HUES48 (cell line): ENCODE results near the gene FST.

Experiments
- H3K27ac ChIP-seq: one replicate; pipeline ENCODE4 v1.7.0; 2013; ENCODE audit warnings: low read depth, low read length, inconsistent platforms
- H3K27me3 ChIP-seq: 2 replicates; pipeline ENCODE4 v1.6.1; 2013; ENCODE audit warnings: mild to moderate bottlenecking, low read length; ENCODE audit not compliant: control insufficient read depth, insufficient read depth
- H3K36me3 ChIP-seq: 2 replicates; pipeline ENCODE4 v1.6.1; 2013; ENCODE audit warnings: low read length; ENCODE audit not compliant: control insufficient read depth, insufficient read depth
- H3K4me1 ChIP-seq: 2 replicates; pipeline ENCODE4 v1.6.1; 2013; ENCODE audit warnings: mild to moderate bottlenecking, low read length; ENCODE audit not compliant: control insufficient read depth, insufficient read depth
- H3K4me3 ChIP-seq: 2 replicates; pipeline ENCODE4 v1.5.1; 2013; ENCODE audit warnings: mild to moderate bottlenecking, low read depth, low read length
- H3K9ac ChIP-seq: 2 replicates; pipeline ENCODE4 v1.6.1; 2013; ENCODE audit warnings: mild to moderate bottlenecking, low read depth, low read length, moderate library complexity
- H3K9me3 ChIP-seq: 2 replicates; pipeline ENCODE4 v1.6.1; 2013; ENCODE audit warnings: low read length; ENCODE audit not compliant: control insufficient read depth, insufficient read depth

The FST gene

GRCh38 chr5:53448851-53449250 lies 31.6 kb upstream of the FST start:
- Histone ChIP-seq H3K4me1 (peaks cover 14% of the 10 kb centered on the region), H3K27ac (no peak overlapping the region), H3K36me3 (no peaks in the 10 kb centered on the region), H3K9ac (no peak overlapping the region), H3K9me3 (no peaks in the 10 kb centered on the region), H3K4me3 (no peak overlapping the region), H3K27me3 (no peaks in the 10 kb centered on the region)

- peaks cover 3% of the 10 kb centered on the region; the same call in 1 of the 2 replicates for H3K27me3 ChIP-seq
- no peaks in the 10 kb centered on the region for H3K36me3 ChIP-seq
- H3K9ac ChIP-seq: no peak overlapping the region
- no peak overlapping the region for H3K27ac ChIP-seq
- H3K9me3 ChIP-seq: no peaks in the 10 kb centered on the region
- H3K4me3 ChIP-seq: no peak overlapping the region
- peaks cover 21% of the 10 kb centered on the region for H3K4me1 ChIP-seq
Observed at GRCh38 chr5:53453898-53454718, 26.3 kb upstream of the FST start.

- no peaks in the 10 kb centered on the region for H3K9me3 ChIP-seq
- no peaks in the 10 kb centered on the region for H3K36me3 ChIP-seq
- no peak overlapping the region for H3K27ac ChIP-seq
- peaks cover 3% of the 10 kb centered on the region; the same call in 1 of the 2 replicates for H3K27me3 ChIP-seq
- H3K9ac ChIP-seq: no peak overlapping the region
- H3K4me3 ChIP-seq: no peak overlapping the region
- peaks cover 21% of the 10 kb centered on the region for H3K4me1 ChIP-seq
Observed at GRCh38 chr5:53454719-53455000, 25.8 kb upstream of the FST start.

- no peak overlapping the region for H3K27ac ChIP-seq
- no peak overlapping the region for H3K9ac ChIP-seq
- H3K36me3 ChIP-seq: no peaks in the 10 kb centered on the region
- H3K4me3 ChIP-seq: no peak overlapping the region
- H3K4me1 ChIP-seq: peaks cover 21% of the 10 kb centered on the region
- H3K9me3 ChIP-seq: no peaks in the 10 kb centered on the region
- peaks cover 3% of the 10 kb centered on the region; the same call in 1 of the 2 replicates for H3K27me3 ChIP-seq
Observed at GRCh38 chr5:53456366-53456765, 24.1 kb upstream of the FST start.

GRCh38 chr5:53463909-53464621 lies 16.4 kb upstream of the FST start:
- H3K9me3 ChIP-seq: no peaks in the 10 kb centered on the region
- no peak overlapping the region for H3K4me3 ChIP-seq
- H3K27ac ChIP-seq: no peak overlapping the region
- H3K9ac ChIP-seq: no peak overlapping the region
- no peaks in the 10 kb centered on the region for H3K36me3 ChIP-seq
- no peaks in the 10 kb centered on the region for H3K27me3 ChIP-seq
- H3K4me1 ChIP-seq: no peaks in the 10 kb centered on the region; the same call in 1 of the 2 replicates

- Histone ChIP-seq H3K9me3 (no peaks in the 10 kb centered on the region), H3K4me3 (no peak overlapping the region), H3K4me1 (no peaks in the 10 kb centered on the region), H3K27ac (no peak overlapping the region), H3K36me3 (no peaks in the 10 kb centered on the region), H3K27me3 (no peaks in the 10 kb centered on the region), H3K9ac (no peak overlapping the region)
Observed at GRCh38 chr5:53464722-53465121, 15.7 kb upstream of the FST start.

GRCh38 chr5:53469946-53470687 lies 10.3 kb upstream of the FST start:
- Histone ChIP-seq H3K9me3 (no peaks in the 10 kb centered on the region), H3K27ac (no peak overlapping the region), H3K4me3 (no peak overlapping the region), H3K27me3 (no peaks in the 10 kb centered on the region), H3K4me1 (no peaks in the 10 kb centered on the region), H3K36me3 (no peaks in the 10 kb centered on the region), H3K9ac (no peak overlapping the region)

- Histone ChIP-seq H3K27ac (no peak overlapping the region), H3K36me3 (no peaks in the 10 kb centered on the region), H3K27me3 (no peaks in the 10 kb centered on the region), H3K4me3 (no peak overlapping the region), H3K9ac (no peak overlapping the region), H3K4me1 (no peaks in the 10 kb centered on the region), H3K9me3 (no peaks in the 10 kb centered on the region)
Observed at GRCh38 chr5:53472279-53472678, 8.2 kb upstream of the FST start.

- H3K36me3 ChIP-seq: no peaks in the 10 kb centered on the region
- no peaks in the 10 kb centered on the region for H3K9me3 ChIP-seq
- H3K4me3 ChIP-seq: no peak overlapping the region
- H3K4me1 ChIP-seq: 0 out of 2 replicates have a peak, but pooled peaks cover under 1% of the 10 kb centered on the region
- H3K27me3 ChIP-seq: no peaks in the 10 kb centered on the region
- H3K9ac ChIP-seq: no peak overlapping the region
- no peak overlapping the region for H3K27ac ChIP-seq
Observed at GRCh38 chr5:53472720-53473510, 7.5 kb upstream of the FST start.

- Histone ChIP-seq H3K9me3 (no peaks in the 10 kb centered on the region), H3K36me3 (no peaks in the 10 kb centered on the region), H3K9ac (no peak overlapping the region), H3K27ac (no peak overlapping the region), H3K4me1 (peaks cover 4% of the 10 kb centered on the region; the same call in 1 of the 2 replicates), H3K4me3 (no peak overlapping the region), H3K27me3 (no peaks in the 10 kb centered on the region)
Observed at GRCh38 chr5:53473633-53474032, 6.8 kb upstream of the FST start.
